ACC112 (cell line): ENCODE measurements around the gene GRIK1.

Experiments
- H2AFZ ChIP-seq: fragments of 200-600 bp; sonication (generic); one replicate; pipeline ENCODE4 v1.6.0; 2017; ENCODE audit warnings: antibody characterized with exemption, low read length; ENCODE audit not compliant: unreplicated experiment
- H3K27ac ChIP-seq: fragments of 200-600 bp; sonication (generic); 2 replicates; pipeline ENCODE4 v1.5.1; 2014; ENCODE audit warnings: low read depth, mild to moderate bottlenecking, antibody characterized with exemption, low read length, moderate library complexity
- H3K27me3 ChIP-seq: fragments of 200-600 bp; sonication (generic); 2 replicates; pipeline ENCODE4 v1.6.1; 2014; ENCODE audit warnings: mild to moderate bottlenecking, antibody characterized with exemption, low read length, moderate library complexity, mixed read lengths; ENCODE audit not compliant: insufficient read depth
- H3K36me3 ChIP-seq: fragments of 200-600 bp; sonication (generic); 2 replicates; pipeline ENCODE4 v1.6.1; 2016; ENCODE audit warnings: mild to moderate bottlenecking, antibody characterized with exemption, low read length, moderate library complexity, mixed read lengths; ENCODE audit not compliant: insufficient read depth
- H3K4me1 ChIP-seq: fragments of 200-600 bp; sonication (generic); one replicate; pipeline ENCODE4 v1.6.1; 2016; ENCODE audit warnings: low read length, mixed read lengths; ENCODE audit not compliant: insufficient read depth, unreplicated experiment, control insufficient read depth
- H3K4me3 ChIP-seq: fragments of 200-600 bp; sonication (generic); 2 replicates; pipeline ENCODE4 v1.5.1; 2014; ENCODE audit warnings: mild to moderate bottlenecking, low read depth, low read length
- H3K79me2 ChIP-seq: fragments of 200-600 bp; sonication (generic); one replicate; pipeline ENCODE4 v1.6.0; 2016; ENCODE audit warnings: low read length; ENCODE audit not compliant: control insufficient read depth, unreplicated experiment, insufficient read depth

GRIK1 gene

GRCh38 chr21:29638761-29639327, 301.0 kb downstream of the GRIK1 start:
- Histone ChIP-seq H2AFZ (no peak overlapping the region), H3K27me3 (no peaks in the 10 kb centered on the region), H3K79me2 (no peaks in the 10 kb centered on the region), H3K27ac (no peak overlapping the region), H3K36me3 (no peaks in the 10 kb centered on the region), H3K4me3 (no peak overlapping the region), H3K4me1 (no peaks in the 10 kb centered on the region)

GRCh38 chr21:29638138-29638537, 301.7 kb downstream of the GRIK1 start:
- Histone ChIP-seq H2AFZ (no peak overlapping the region), H3K36me3 (no peaks in the 10 kb centered on the region), H3K4me3 (no peak overlapping the region), H3K27ac (no peak overlapping the region), H3K4me1 (no peaks in the 10 kb centered on the region), H3K79me2 (no peaks in the 10 kb centered on the region), H3K27me3 (no peaks in the 10 kb centered on the region)

- H3K79me2 ChIP-seq = no peaks in the 10 kb centered on the region
- no peaks in the 10 kb centered on the region for H3K36me3 ChIP-seq
- H3K4me1 ChIP-seq = no peaks in the 10 kb centered on the region
- H2AFZ ChIP-seq = no peak overlapping the region
- no peak overlapping the region for H3K27ac ChIP-seq
- H3K27me3 ChIP-seq = no peaks in the 10 kb centered on the region
- no peak overlapping the region for H3K4me3 ChIP-seq
These were observed 302.2 kb downstream of the GRIK1 start for GRCh38 chr21:29637553-29637952.

DNA sequence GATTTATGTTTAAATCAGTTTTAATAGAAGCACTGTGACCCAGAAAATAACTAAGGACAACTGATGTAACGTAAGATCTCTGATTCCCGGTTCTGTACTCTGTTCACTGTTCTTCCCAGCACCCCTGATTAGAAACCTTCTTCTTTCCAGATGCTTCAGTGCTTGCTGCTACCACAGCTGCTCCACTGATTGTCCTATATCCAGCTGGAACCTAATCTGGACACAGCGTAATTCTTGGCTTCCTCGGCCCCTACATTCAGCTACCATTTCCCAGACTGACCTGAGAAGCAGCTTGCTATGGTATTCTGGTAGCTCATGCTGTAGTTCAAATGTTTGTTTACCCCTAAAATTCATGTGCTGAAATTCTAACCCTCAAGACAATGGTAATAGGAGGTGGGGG, 302.7 kb downstream of the GRIK1 start:
- no peaks in the 10 kb centered on the region for H3K79me2 ChIP-seq

DNA sequence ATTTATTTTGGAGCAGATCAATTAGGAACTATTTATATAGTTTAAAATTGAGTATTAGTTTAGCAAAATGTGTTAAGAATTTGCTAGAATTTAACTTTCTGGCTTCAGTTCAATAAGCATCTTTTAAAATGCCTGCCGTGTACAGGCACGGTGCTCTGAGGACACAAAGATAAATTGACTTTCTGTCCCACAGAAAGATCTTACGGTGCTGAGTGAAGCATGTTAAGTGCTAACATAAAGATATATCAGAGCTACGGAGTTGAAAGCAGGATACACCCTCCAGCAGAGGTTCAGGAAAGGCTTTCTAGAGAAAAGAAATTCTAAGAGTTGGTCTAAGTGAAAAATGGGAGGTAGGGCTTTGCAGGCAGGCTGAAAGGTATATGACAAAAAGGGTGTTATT, 305.4 kb downstream of the GRIK1 start:
- no peak overlapping the region for H2AFZ ChIP-seq
- H3K4me1 ChIP-seq = no peaks in the 10 kb centered on the region
- H3K4me3 ChIP-seq = no peak overlapping the region
- H3K79me2 ChIP-seq = no peaks in the 10 kb centered on the region
- no peaks in the 10 kb centered on the region for H3K27me3 ChIP-seq
- no peak overlapping the region for H3K27ac ChIP-seq
- H3K36me3 ChIP-seq = no peaks in the 10 kb centered on the region

More for the DNA sequence above, 302.7 kb downstream of the GRIK1 start:
- no peak overlapping the region for H3K4me3 ChIP-seq
- no peak overlapping the region for H3K27ac ChIP-seq
- H3K27me3 ChIP-seq = no peaks in the 10 kb centered on the region
- no peaks in the 10 kb centered on the region for H3K4me1 ChIP-seq
- H2AFZ ChIP-seq = no peak overlapping the region
- H3K36me3 ChIP-seq = no peaks in the 10 kb centered on the region

DNA sequence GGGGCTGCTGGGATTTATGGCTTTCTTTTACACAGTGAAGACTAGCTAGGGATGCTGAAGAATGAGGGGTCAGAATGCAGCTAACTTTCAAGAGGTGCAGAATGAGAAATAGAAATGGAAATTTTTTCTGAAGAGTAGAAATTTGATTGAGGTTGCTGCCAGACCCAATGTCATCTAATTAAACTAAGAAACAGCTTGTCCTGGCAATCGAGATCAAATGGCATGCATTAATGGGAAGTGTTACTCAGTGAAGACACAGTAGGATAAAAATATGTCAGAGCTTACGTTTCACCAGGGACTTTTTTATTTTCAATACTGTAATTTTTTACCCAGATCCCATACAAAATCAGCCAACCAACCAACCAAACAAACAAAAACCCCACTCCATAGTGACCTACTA, 306.0 kb downstream of the GRIK1 start:
- Histone ChIP-seq H3K27ac (no peak overlapping the region), H3K27me3 (no peaks in the 10 kb centered on the region), H3K4me3 (no peak overlapping the region), H3K79me2 (no peaks in the 10 kb centered on the region), H2AFZ (no peak overlapping the region), H3K36me3 (no peaks in the 10 kb centered on the region), H3K4me1 (no peaks in the 10 kb centered on the region)

DNA sequence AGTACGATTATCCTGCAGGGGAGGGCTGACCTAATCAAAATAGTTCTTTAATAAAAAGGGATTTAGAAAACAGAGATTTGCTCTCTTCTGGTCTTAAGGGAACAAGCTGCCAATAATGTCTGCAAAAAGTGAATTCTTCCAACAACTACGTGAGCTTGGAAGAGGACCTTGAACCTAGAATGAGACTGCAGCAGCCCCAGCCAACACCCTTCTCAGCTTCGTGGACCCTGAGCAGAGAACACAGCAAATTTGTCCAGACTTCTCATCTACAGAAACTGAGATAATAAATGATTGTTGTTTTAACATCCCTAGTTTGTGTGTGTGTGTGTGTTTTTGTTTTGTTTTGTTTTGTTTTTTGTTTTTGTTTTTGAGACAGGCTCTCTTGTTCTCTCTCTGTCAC, 309.4 kb downstream of the GRIK1 start:
- no peak overlapping the region for H3K27ac ChIP-seq
- no peaks in the 10 kb centered on the region for H3K79me2 ChIP-seq
- H3K36me3 ChIP-seq = no peaks in the 10 kb centered on the region
- no peaks in the 10 kb centered on the region for H3K4me1 ChIP-seq
- H3K27me3 ChIP-seq = no peaks in the 10 kb centered on the region
- no peak overlapping the region for H2AFZ ChIP-seq
- H3K4me3 ChIP-seq = no peak overlapping the region

- H2AFZ ChIP-seq = no peak overlapping the region
These were observed 311.9 kb downstream of the GRIK1 start for GRCh38 chr21:29627905-29628304.

GRCh38 chr21:29626801-29627470, 312.9 kb downstream of the GRIK1 start:
- H2AFZ ChIP-seq = no peak overlapping the region
- no peaks in the 10 kb centered on the region for H3K36me3 ChIP-seq
- no peak overlapping the region for H3K27ac ChIP-seq
- H3K79me2 ChIP-seq = no peaks in the 10 kb centered on the region
- H3K4me3 ChIP-seq = no peak overlapping the region
- no peaks in the 10 kb centered on the region for H3K4me1 ChIP-seq
- H3K27me3 ChIP-seq = no peaks in the 10 kb centered on the region

More at GRCh38 chr21:29627905-29628304, 311.9 kb downstream of the GRIK1 start:
- Histone ChIP-seq H3K27me3 (no peaks in the 10 kb centered on the region), H3K4me3 (no peak overlapping the region), H3K79me2 (no peaks in the 10 kb centered on the region), H3K36me3 (no peaks in the 10 kb centered on the region), H3K27ac (no peak overlapping the region), H3K4me1 (no peaks in the 10 kb centered on the region)

DNA sequence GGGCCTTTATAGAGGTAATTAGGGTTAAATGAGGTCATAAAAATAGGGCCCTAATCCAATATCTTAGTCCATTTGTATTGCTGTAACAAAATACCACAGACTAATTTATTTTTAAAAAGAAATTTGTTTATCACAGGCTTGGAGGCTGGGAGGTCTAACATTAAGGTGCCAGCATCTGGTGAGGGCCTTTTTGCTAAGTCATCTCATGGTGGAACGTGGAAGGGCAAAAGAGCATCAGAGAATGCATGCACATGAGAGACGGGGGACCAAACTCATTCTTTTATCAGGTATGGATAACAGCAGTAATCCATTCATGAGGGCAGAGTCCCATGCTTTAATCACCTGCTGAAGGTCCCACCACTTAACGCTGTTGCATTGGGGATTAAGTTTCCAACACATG, 313.8 kb downstream of the GRIK1 start:
- H3K27me3 ChIP-seq = no peaks in the 10 kb centered on the region
- H3K4me1 ChIP-seq = no peaks in the 10 kb centered on the region
- no peak overlapping the region for H3K27ac ChIP-seq
- no peaks in the 10 kb centered on the region for H3K79me2 ChIP-seq
- H3K4me3 ChIP-seq = no peak overlapping the region
- no peak overlapping the region for H2AFZ ChIP-seq
- H3K36me3 ChIP-seq = no peaks in the 10 kb centered on the region

DNA sequence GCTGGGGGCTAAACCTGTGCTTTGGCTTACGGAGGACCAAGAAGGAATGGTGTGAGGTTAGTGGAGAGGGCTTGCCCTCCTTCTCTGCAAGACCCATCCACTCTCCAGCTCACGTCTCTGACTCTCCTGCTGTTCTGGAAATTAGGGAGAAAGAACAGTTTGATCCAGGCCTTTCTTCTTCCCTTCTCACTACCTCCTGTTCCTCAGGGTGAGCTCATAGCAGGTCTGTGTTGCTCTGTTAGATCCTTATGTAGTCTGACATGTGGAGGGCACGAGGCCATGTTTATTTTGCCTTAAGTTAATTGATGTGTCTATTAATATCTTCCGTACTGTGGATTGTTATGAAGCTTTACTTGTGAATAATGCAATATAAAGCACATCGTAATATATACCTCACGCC, 315.0 kb downstream of the GRIK1 start:
- Histone ChIP-seq H2AFZ (no peak overlapping the region), H3K79me2 (no peaks in the 10 kb centered on the region), H3K4me1 (no peaks in the 10 kb centered on the region), H3K27ac (no peak overlapping the region), H3K27me3 (no peaks in the 10 kb centered on the region), H3K4me3 (no peak overlapping the region), H3K36me3 (no peaks in the 10 kb centered on the region)
